GM23248 (cell line): ENCODE data around the gene SPRR1A.

Experiments
- EZH2 ChIP-seq: fragments of 200-600 bp; sonication (generic); IDR thresholded peaks from 2 replicates; pipeline ENCODE4 v1.6.1; 2018; ENCODE audit warnings: antibody characterized with exemption, mild to moderate bottlenecking; ENCODE audit not compliant: insufficient read depth, poor library complexity, severe bottlenecking
- EZH2phosphoT487 ChIP-seq: fragments of 200-600 bp; sonication (generic); IDR thresholded peaks from 2 replicates; pipeline ENCODE4 v1.6.1; 2018; ENCODE audit warnings: antibody characterized with exemption, moderate library complexity, mild to moderate bottlenecking, low read depth; ENCODE audit not compliant: insufficient read depth

GRCh38 chr1:152983743-152984142 is at the start of gene SPRR1A:
- TF ChIP-seq EZH2phosphoT487 (no peak), EZH2 (no peak)
